SH-SY5Y (cell line): ENCODE results near the gene PC.

Source experiments
- GATA2 ChIP-seq: IDR thresholded peaks from 2 replicates; pipeline ENCODE4 v1.6.1; 2011; ENCODE audit warnings: mild to moderate bottlenecking, low read depth, low read length
- GATA3 ChIP-seq: IDR thresholded peaks from 2 replicates; pipeline ENCODE4 v1.6.1; 2011; ENCODE audit warnings: low read depth, mild to moderate bottlenecking, low read length, moderate library complexity

PC gene

DNA sequence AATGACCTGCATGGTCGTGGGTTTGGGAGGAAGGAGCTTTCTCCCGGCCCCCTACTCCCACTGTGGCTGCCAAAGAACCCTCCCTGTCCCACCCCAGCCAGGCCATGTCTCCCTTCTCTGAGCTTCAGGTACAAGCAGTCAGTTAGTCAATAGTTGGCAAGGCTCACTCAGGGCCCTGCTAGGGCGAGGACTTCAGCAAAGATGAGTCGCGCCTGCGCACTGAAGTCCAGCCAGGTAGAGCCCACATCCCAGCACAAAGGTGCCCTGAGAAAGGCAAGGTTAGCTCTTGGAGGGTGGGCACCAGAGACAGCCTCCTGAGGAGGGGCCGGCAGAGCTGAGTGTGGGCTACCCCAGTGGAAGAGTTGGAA is 28.0 kb upstream of the PC start:
- no peak for TF ChIP-seq GATA3
- no peak for TF ChIP-seq GATA2

DNA sequence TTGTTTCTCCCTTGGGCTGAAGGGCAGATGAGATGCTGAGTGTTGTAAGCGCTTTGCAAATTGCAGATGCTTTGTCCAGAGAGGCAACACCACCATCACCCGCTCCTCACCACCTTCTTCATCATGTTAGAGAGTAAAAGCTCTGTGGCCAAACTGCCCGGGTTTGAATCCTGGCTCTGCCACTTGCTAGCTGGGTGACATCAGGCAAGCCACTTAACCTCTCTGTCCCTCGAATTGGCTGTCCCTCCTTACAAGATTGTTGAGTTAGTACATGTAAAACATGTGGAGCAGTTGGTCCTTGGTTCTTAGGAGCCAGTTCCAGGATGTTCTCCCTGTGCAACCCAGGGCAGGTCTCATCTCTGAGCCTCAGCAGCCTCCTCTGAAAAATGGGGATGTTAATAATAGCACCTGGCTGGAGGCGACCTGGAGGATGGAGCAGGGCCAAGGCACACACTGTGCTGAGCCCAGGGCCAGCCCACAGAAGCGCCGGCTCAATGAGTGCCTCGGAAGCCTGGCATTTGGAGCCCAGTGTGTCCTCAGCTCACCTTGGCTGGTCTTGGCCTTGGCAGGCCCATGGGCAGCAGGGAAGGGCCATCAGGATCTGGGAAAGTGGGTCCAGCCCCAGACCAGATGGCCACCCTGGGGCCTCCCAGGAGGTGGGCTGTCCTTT is 27.5 kb upstream of the PC start:
- no peak for TF ChIP-seq GATA2
- no peak for TF ChIP-seq GATA3

GRCh38 chr11:66983275-66983924 is 25.2 kb upstream of the PC start:
- TF ChIP-seq GATA3 = no peak
- no peak for TF ChIP-seq GATA2

DNA sequence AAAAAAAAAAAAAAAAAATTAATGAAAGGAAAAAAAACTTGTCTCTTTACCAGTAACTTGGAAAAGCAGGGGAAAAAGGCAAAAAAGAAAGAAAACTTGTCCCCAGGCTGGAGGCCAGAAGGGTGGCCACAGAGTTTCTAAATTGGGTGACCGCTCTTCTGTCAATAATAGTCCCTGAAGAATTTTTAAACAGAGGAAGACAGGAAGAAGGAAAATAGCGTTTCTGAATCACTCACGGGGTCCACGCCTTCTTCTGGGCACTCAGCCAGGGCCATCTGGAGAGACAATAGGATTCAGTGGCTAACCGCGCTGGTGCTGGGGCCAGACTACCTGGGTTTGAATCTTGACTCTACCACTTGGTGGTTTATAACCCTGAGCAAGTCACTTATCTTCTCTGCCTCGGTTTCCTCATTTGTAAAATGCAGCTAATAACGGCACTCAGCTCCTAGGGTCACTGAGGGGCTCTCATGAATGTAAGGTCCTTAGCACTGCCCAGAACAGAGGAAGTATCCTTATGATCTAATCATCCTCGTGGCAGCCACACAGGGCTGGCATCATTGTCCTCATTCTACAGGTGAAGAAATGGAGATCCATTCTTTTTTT is 23.9 kb upstream of the PC start:
- TF ChIP-seq GATA2 (no peak), GATA3 (no peak)

- TF ChIP-seq GATA2 (no peak), GATA3 (no peak)
Measured at GRCh38 chr11:66979336-66979980, 21.3 kb upstream of the PC start.

GRCh38 chr11:66978717-66979116 is 20.5 kb upstream of the PC start:
- no peak for TF ChIP-seq GATA2

DNA sequence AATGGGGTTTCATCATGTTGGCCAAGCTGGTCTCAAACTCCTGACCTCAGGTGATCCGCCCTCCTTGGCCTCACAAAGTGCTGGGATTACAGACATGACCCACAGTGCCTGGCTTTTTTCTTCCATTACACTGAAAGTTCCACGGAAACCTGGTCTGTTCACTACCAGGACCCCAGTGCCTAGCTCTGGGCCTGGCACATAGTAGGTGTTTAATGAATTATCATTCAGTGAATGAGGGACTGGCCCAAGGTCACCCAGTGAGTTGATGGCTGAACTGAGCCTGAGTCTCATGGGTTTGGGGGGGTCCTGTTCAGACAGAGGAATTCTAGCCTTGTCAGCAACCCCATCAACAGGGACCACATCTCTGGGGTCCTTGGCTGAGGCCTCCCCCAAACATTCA is 20.0 kb upstream of the PC start:
- no peak for TF ChIP-seq GATA2
- TF ChIP-seq GATA3 = no peak

- TF ChIP-seq GATA3 (no peak), GATA2 (no peak)
Measured at GRCh38 chr11:66976925-66977324, 18.7 kb upstream of the PC start.

- no peak for TF ChIP-seq GATA3
- TF ChIP-seq GATA2 = no peak
Measured at GRCh38 chr11:66976028-66976467, 17.9 kb upstream of the PC start.

DNA sequence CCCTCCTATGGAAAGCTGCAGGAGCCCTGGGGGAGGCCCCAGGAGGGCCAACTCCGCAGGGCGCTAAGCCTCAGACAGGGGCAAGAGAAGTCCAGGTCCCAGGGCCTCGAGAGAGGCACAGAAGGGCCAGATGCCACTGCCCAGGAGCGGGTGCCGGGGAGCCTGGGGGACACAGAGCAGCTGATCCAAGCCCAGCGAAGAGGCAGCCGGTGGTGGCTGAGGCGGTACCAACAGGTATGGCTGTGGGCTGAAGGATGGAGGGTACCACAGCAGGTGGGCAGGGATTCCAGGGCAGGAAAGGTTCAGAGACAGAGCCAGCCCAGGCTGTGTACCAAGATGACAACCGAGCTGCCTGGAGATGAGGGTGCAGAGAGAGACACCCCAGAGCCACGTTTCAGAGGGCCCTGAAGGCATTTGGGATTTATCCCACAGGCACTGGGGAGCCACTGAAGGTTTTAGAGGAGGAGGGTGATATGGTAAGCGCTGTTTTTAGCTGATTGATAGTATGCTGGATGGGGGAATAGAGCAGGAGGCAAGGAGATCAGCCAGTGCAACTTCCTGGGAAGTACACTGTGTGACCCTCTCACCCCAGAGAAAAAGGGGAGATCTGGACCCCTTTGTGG is 17.3 kb upstream of the PC start:
- TF ChIP-seq GATA2 (no peak), GATA3 (no peak)

DNA sequence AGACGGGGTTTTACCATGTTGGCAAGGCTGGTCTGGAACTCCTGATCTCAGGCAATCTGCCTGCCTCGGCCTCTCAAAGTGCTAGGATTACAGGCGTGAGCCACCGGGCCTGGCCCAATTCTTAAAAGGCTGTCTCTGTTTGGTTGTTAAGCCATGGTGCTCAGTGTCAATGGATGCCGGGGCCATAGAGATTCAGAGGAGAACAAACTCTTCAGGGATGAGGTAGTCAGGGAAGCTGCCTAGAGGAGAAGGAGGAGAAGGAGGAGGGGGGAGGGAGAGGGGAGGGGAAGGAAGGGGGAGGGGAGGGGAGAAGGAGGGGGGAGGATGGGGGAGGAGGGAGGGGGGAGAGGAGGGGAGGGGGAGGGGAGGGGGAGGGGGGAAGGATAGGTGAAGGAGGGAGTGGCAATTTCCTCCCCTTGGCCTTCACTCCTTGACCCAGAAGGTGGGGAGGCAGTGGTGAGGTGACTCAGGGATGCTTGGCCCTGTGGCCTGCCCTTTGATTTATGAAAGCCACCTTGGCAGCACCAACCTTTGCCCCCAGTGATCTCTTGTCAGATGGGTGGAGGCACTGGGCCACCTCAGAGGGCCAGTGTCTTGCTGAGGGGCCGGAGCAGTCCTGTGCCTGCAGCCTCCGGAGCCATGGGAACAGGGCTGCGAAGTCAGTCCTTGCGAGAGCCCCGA is 16.7 kb upstream of the PC start, which contains the start of gene C11orf86:
TSS of gene C11orf86 (plus strand) at position 581 of the 681 bp plus-strand sequence. CDS start at position 640, 59 bp downstream.
- no peak for TF ChIP-seq GATA2
- TF ChIP-seq GATA3 = no peak

- TF ChIP-seq GATA2 (no peak), GATA3 (no peak)
Measured at GRCh38 chr11:66973956-66974580, 15.9 kb upstream of the PC start.

- TF ChIP-seq GATA2 (no peak), GATA3 (no peak)
Measured at GRCh38 chr11:66971488-66971887, 13.3 kb upstream of the PC start.

- TF ChIP-seq GATA3 = no peak
Measured at GRCh38 chr11:66970807-66971442, 12.7 kb upstream of the PC start.
